NT2/D1 (cell line): ENCODE measurements around the gene ALLC.

Source experiments
- DNase-seq: peaks from one replicate; pipeline ENCODE4 v3.0.0-alpha.2; 2011; ENCODE audit warnings: low read depth, low spot score
- H3K27me3 ChIP-seq: 2 replicates; pipeline ENCODE4 v1.6.0; 2011; ENCODE audit warnings: mild to moderate bottlenecking; ENCODE audit not compliant: insufficient read length, insufficient read depth
- H3K36me3 ChIP-seq: 2 replicates; pipeline ENCODE4 v1.6.1; 2011; ENCODE audit warnings: mild to moderate bottlenecking, low read length, mixed read lengths; ENCODE audit not compliant: insufficient read depth, insufficient read length
- H3K4me1 ChIP-seq: 2 replicates; pipeline ENCODE4 v1.5.1; 2011; ENCODE audit not compliant: insufficient read depth, insufficient read length
- H3K4me3 ChIP-seq: 2 replicates; pipeline ENCODE4 v1.5.1; 2011; ENCODE audit warnings: low read depth; ENCODE audit not compliant: insufficient read length
- H3K9ac ChIP-seq: 2 replicates; pipeline ENCODE4 v1.6.0; 2011; ENCODE audit warnings: low read depth; ENCODE audit not compliant: insufficient read length
- H3K9me3 ChIP-seq: 2 replicates; pipeline ENCODE4 v1.5.1; 2011; ENCODE audit warnings: mild to moderate bottlenecking, low read length; ENCODE audit not compliant: insufficient read depth
- SUZ12 ChIP-seq: IDR thresholded peaks from 2 replicates; pipeline ENCODE4 v1.6.1; 2011; ENCODE audit not compliant: insufficient read length, insufficient read depth; ENCODE audit errors: extremely low read depth
- YY1 ChIP-seq: IDR thresholded peaks from 2 replicates; pipeline ENCODE4 v1.6.1; 2011; ENCODE audit not compliant: insufficient read length, insufficient read depth
- ZNF274 ChIP-seq: IDR thresholded peaks from 2 replicates; pipeline ENCODE4 v1.6.1; 2011; ENCODE audit warnings: mild to moderate bottlenecking, low read depth, low read length

ALLC gene

DNA sequence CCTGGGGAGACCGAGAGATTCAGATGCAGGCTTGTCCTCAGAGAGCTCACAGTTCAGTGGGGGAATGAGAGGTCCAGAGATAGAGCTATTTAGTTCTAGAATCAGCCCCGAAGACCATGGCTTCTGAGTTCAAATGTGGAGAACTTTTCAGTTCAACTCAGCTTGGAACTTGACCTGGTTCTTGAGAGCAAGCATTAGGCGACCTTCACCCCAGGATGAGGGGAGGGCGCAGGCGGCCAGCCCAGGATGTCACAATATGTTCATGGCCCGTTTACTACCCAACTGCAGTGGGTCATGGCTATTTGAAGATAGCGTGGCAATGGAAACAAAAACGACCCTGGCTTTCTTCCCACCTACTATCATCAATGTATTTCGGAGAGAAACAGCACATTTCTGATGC is 79.1 kb downstream of the ALLC start:
- no peak for DNase-seq
- no peaks in the 10 kb centered on the region for H3K4me1 ChIP-seq
- H3K36me3 ChIP-seq = no peaks in the 10 kb centered on the region
- H3K9me3 ChIP-seq = no peaks in the 10 kb centered on the region
- no peak overlapping the region for H3K4me3 ChIP-seq
- H3K9ac ChIP-seq = no peak overlapping the region
- H3K27me3 ChIP-seq = no peaks in the 10 kb centered on the region
- TF ChIP-seq ZNF274 = no peak
- TF ChIP-seq YY1 = no peak
- TF ChIP-seq SUZ12 = no peak

- H3K4me3 ChIP-seq = no peak overlapping the region
- H3K36me3 ChIP-seq = no peaks in the 10 kb centered on the region
- H3K9ac ChIP-seq = no peak overlapping the region
- H3K4me1 ChIP-seq = no peaks in the 10 kb centered on the region
- no peaks in the 10 kb centered on the region for H3K9me3 ChIP-seq
- H3K27me3 ChIP-seq = no peaks in the 10 kb centered on the region
- DNase-seq = peak; percentile 43
- TF ChIP-seq YY1 (no peak), ZNF274 (no peak), SUZ12 (no peak)
These were observed 80.5 kb downstream of the ALLC start for GRCh38 chr2:3738454-3738853.

DNA sequence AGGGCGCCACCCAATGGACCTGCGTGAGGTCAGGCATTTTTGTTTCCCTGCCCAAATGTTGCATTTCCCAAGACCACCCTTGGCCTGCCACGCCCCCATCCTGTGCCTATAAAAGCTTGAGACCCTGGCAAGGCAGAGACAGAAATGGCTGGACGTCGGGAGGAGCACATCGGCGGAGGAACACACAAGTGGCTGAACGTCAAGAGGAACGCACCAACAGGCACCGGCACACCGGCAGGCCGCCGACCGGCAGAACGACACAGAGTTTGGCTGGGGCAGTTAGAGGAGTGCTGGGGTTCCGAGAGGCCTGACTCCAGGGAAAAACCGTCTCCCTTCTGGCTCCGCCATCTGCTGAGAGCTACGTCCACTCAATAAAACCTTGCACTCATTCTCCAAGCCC is 81.3 kb downstream of the ALLC start:
- no peak for DNase-seq
- Histone ChIP-seq H3K27me3 (no peaks in the 10 kb centered on the region), H3K4me1 (no peaks in the 10 kb centered on the region), H3K4me3 (no peak overlapping the region), H3K36me3 (no peaks in the 10 kb centered on the region), H3K9me3 (no peaks in the 10 kb centered on the region), H3K9ac (no peak overlapping the region)
- TF ChIP-seq SUZ12 (no peak), YY1 (no peak), ZNF274 (no peak)

- no peaks in the 10 kb centered on the region for H3K9me3 ChIP-seq
These were observed 83.4 kb downstream of the ALLC start for GRCh38 chr2:3741396-3741795.

GRCh38 chr2:3741867-3742602 is 84.0 kb downstream of the ALLC start:
- no peak for DNase-seq

More at GRCh38 chr2:3741396-3741795, 83.4 kb downstream of the ALLC start:
- DNase-seq = no peak
- TF ChIP-seq SUZ12 = no peak
- TF ChIP-seq ZNF274 = no peak
- TF ChIP-seq YY1 = no peak
- Histone ChIP-seq H3K9ac (no peak overlapping the region), H3K36me3 (no peaks in the 10 kb centered on the region), H3K4me3 (no peak overlapping the region), H3K4me1 (no peaks in the 10 kb centered on the region), H3K27me3 (no peaks in the 10 kb centered on the region)

DNA sequence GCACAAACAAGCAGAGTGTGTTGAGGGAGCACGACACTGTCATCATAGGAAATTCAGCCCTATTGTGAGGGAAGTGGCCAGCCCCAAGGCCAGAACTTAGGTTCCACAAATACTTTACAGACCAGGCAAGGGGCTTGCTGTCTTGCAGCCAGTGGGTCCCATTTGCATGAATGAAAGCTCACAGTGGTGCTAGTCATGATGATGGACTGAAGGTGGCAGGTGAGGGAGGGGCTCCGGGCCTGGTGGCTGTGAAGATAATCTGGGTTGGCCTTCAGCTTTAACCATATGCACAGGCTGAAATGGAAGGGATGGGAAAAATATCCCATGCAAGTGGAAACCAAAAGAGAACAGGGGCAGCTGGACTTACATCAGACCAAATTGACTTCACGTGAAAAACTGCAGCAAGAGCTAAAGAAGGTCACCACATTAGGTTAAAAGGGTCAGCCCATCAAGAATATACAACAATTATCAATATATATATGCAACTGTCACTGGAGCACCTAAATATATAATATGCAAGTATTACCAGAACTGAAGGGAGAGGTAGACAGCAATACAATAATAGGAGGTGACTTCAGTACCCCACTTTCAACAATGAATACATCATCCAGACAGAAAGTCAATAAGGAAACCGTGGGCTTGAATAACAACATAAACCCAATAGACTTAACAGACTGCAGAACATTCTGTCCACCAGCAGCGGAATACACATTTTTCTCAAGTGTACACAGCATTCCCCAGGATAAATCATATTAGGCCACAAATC is 84.9 kb downstream of the ALLC start:
- H3K4me3 ChIP-seq = no peak overlapping the region
- H3K4me1 ChIP-seq = no peaks in the 10 kb centered on the region
- no peak for DNase-seq
- no peaks in the 10 kb centered on the region for H3K27me3 ChIP-seq
- H3K9me3 ChIP-seq = no peaks in the 10 kb centered on the region
- H3K36me3 ChIP-seq = no peaks in the 10 kb centered on the region
- TF ChIP-seq SUZ12 (no peak), ZNF274 (no peak), YY1 (no peak)
- no peak overlapping the region for H3K9ac ChIP-seq

More at GRCh38 chr2:3741867-3742602, 84.0 kb downstream of the ALLC start:
- TF ChIP-seq YY1 (no peak), ZNF274 (no peak), SUZ12 (no peak)
- no peaks in the 10 kb centered on the region for H3K36me3 ChIP-seq
- no peak overlapping the region for H3K9ac ChIP-seq
- H3K27me3 ChIP-seq = no peaks in the 10 kb centered on the region
- no peaks in the 10 kb centered on the region for H3K4me1 ChIP-seq
- no peak overlapping the region for H3K4me3 ChIP-seq
- H3K9me3 ChIP-seq = no peaks in the 10 kb centered on the region

DNA sequence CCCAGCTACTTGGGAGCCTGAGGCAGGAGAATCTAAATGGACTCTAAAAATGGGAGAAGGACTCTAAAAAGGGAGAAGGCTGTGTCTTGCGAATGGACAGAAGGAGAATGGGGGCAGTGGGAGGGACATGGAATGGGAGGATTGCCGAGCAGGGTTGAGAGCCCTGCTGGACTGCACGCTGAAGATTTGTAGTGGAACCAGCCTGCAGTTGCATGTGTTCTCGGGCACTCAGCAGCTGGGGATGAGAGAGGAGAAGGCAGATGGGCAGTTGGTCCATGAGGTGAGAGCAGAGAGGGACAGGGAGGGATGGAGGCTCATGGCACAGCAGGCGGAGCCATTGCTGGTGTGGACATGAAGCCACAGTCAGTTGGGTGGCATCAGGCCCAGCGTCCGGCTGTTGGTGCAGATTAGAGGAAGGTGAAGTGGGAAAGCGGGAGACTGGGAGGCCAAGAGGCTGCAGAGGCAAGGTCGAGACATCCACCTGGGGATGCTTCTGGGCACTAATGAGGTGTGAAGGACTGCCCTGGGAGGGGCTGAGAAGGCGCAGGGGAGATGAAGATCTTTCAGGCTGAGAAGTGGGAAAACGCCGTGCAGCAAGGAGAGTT is 86.1 kb downstream of the ALLC start:
- H3K27me3 ChIP-seq = no peaks in the 10 kb centered on the region
- H3K9ac ChIP-seq = no peak overlapping the region
- TF ChIP-seq ZNF274 = no peak
- no peak for TF ChIP-seq SUZ12
- no peak for TF ChIP-seq YY1
- no peaks in the 10 kb centered on the region for H3K36me3 ChIP-seq
- H3K9me3 ChIP-seq = no peaks in the 10 kb centered on the region
- no peaks in the 10 kb centered on the region for H3K4me1 ChIP-seq
- no peak overlapping the region for H3K4me3 ChIP-seq
- no peak for DNase-seq
